Activated T-helper 1 cell treated with anti-CD3 and anti-CD28 coated beads, Interleukin-12 subunit alpha, Interleukin-12 subunit beta, Interleukin-2, Interleukin-4 antibody, amounts not matched to agents 30 ng/mL and 10 ng/mL and 1 ng/mL, durations not matched to agents 14 hours and 24 hours and 36 hours (primary cell): Measurements from ENCODE around the gene PSMB9. TPM values are rescaled to one million over a fixed set of nuclear protein-coding genes. Genes with fewer than 3 reads are reported as not detected.
"Not testable (repeated sequence)": the region's sequence is repeated elsewhere in the genome, so short reads cannot be mapped to it uniquely, and the experiment has no call there.

Experiments
- DNase-seq: peaks from one replicate; pipeline ENCODE4 v3.0.0; 2021; ENCODE audit warnings: low spot score
- H3K27ac Mint-ChIP-seq: one replicate; pipeline ENCODE4 v1.8.0; 2021; ENCODE audit warnings: mild to moderate bottlenecking, mixed read lengths
- H3K27me3 Mint-ChIP-seq: one replicate; pipeline ENCODE4 v1.8.0; 2022; ENCODE audit warnings: mild to moderate bottlenecking, moderate library complexity, mixed read lengths; ENCODE audit not compliant: insufficient read depth
- H3K36me3 Mint-ChIP-seq: one replicate; pipeline ENCODE4 v1.8.0; 2021; ENCODE audit warnings: low read depth, mixed read lengths
- H3K4me1 Mint-ChIP-seq: one replicate; pipeline ENCODE4 v1.8.0; 2021; ENCODE audit warnings: low read depth, mixed read lengths
- H3K4me3 Mint-ChIP-seq: one replicate; pipeline ENCODE4 v1.8.0; 2021; ENCODE audit warnings: mild to moderate bottlenecking, moderate library complexity, mixed read lengths
- H3K9me3 Mint-ChIP-seq: one replicate; pipeline ENCODE4 v1.8.0; 2021; ENCODE audit warnings: mixed read lengths
- intact Hi-C: fragments of 100-400 bp; cut with micrococcal nuclease; formaldehyde crosslinking; loops from one replicate; pipeline ENCODE4 v1.15.1; 2024
- total RNA-seq: library from RNA; stranded (reverse); gene quantifications from 2 replicates; pipeline ENCODE4 v1.2.3, GENCODE V29; 2022

Gene PSMB9
- total RNA-seq, 1 donor from 2014 or later = 253 TPM

GRCh38 chr6:32854376-32855178, 585 bp downstream of the PSMB9 start:
- peak overlapping the region; percentile 99 for H3K27ac Mint-ChIP-seq
- H3K9me3 Mint-ChIP-seq = no peaks in the 10 kb centered on the region
- H3K4me1 Mint-ChIP-seq = peaks cover 74% of the 10 kb centered on the region
- no peaks in the 10 kb centered on the region for H3K27me3 Mint-ChIP-seq
- peaks cover 80% of the 10 kb centered on the region for H3K36me3 Mint-ChIP-seq
- intact Hi-C loops = loop anchor here (1.0 to 10.0 kb wide), 8 partner anchors 14 to 1282 kb away; partner anchors contain the start of genes AGPAT1, HLA-DQB1, HSPA1A and HSPA1L
- peak overlapping the region; percentile 98 for H3K4me3 Mint-ChIP-seq
- DNase-seq = peak; percentile 67

GRCh38 chr6:32855467-32856174, 1.6 kb downstream of the PSMB9 start:
- H3K9me3 Mint-ChIP-seq = no peaks in the 10 kb centered on the region
- intact Hi-C loops = loop anchor here (10.0 kb wide), 1 partner anchor 1041 kb away; the partner anchor contains the start of genes HSPA1A and HSPA1L

GRCh38 chr6:32857156-32857891, 3.3 kb downstream of the PSMB9 start:
- H3K36me3 Mint-ChIP-seq = peaks cover 70% of the 10 kb centered on the region
- DNase-seq = no peak
- H3K4me3 Mint-ChIP-seq = peak overlapping the region; percentile 40
- no peaks in the 10 kb centered on the region for H3K9me3 Mint-ChIP-seq
- no peaks in the 10 kb centered on the region for H3K27me3 Mint-ChIP-seq
- peak overlapping the region; percentile 31 for H3K27ac Mint-ChIP-seq
- intact Hi-C loops = loop anchor here (10.0 kb wide), 1 partner anchor 1043 kb away; the partner anchor contains the start of genes HSPA1A and HSPA1L
- peaks cover 58% of the 10 kb centered on the region for H3K4me1 Mint-ChIP-seq

More at GRCh38 chr6:32855467-32856174, 1.6 kb downstream of the PSMB9 start:
- Mint-ChIP-seq H3K27me3 (no peaks in the 10 kb centered on the region), H3K27ac (peak overlapping the region; percentile 99), H3K36me3 (peaks cover 75% of the 10 kb centered on the region), H3K4me3 (peak overlapping the region; percentile 98), H3K4me1 (peaks cover 70% of the 10 kb centered on the region)
- DNase-seq = no peak

- Mint-ChIP-seq H3K36me3 (peaks cover 68% of the 10 kb centered on the region), H3K4me3 (no peak overlapping the region), H3K27me3 (no peaks in the 10 kb centered on the region), H3K4me1 (peaks cover 57% of the 10 kb centered on the region), H3K9me3 (no peaks in the 10 kb centered on the region), H3K27ac (peak overlapping the region; percentile 53)
- intact Hi-C loops = loop anchor here (10.0 kb wide), 1 partner anchor 1043 kb away; the partner anchor contains the start of genes HSPA1A and HSPA1L
- DNase-seq = no peak
Measured at GRCh38 chr6:32858194-32858593, 4.2 kb downstream of the PSMB9 start.

GRCh38 chr6:32860674-32861073, 6.7 kb downstream of the PSMB9 start:
- peaks cover 64% of the 10 kb centered on the region for H3K36me3 Mint-ChIP-seq
- H3K27me3 Mint-ChIP-seq = no peaks in the 10 kb centered on the region
- DNase-seq = no peak
- peaks cover 55% of the 10 kb centered on the region for H3K4me1 Mint-ChIP-seq
- no peak overlapping the region for H3K4me3 Mint-ChIP-seq
- H3K9me3 Mint-ChIP-seq = no peaks in the 10 kb centered on the region
- intact Hi-C loops = no loop called here
- H3K27ac Mint-ChIP-seq = peak overlapping the region; percentile 19

- intact Hi-C loops = no loop called here
- H3K4me1 Mint-ChIP-seq = peaks cover 58% of the 10 kb centered on the region
- no peak for DNase-seq
- peaks cover 48% of the 10 kb centered on the region for H3K36me3 Mint-ChIP-seq
- H3K27me3 Mint-ChIP-seq = no peaks in the 10 kb centered on the region
- H3K27ac Mint-ChIP-seq = no peak overlapping the region
- no peak overlapping the region for H3K4me3 Mint-ChIP-seq
- no peaks in the 10 kb centered on the region for H3K9me3 Mint-ChIP-seq
Measured at GRCh38 chr6:32862725-32863124, 8.7 kb downstream of the PSMB9 start.

DNA sequence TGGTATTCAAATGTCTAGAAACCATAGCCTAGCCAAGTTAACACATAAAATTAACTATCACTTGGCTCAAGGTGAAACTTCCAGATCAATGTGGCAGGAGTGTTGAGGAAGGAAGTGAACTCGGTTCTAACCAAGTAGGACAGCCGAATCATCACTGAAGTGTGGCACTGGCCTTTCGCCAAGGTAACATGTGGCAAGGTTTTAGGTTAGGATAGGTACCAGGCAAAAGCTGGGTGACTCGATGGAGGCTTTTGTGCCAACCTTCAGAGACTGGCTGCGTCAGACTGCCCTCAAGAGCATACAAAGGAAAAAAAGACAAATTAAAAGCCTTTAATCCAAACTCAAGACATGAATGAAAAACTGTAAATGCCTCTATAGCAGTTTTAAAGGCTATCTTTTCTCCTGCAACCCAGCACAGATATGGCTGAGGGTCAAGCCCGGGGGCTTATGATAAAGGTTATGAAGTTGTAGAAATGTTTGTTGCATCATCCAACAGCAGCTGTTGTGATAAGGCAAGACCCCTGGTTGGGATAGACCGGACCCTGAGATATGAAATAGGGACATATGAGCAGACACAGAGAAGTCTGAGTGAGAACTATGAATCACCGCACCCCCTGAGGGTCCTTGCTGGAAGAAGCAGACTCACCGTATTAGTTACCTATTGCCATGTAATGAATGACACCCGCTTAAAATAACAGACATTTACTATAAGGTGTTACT, 11.9 kb downstream of the PSMB9 start:
- Mint-ChIP-seq H3K9me3 (no peaks in the 10 kb centered on the region), H3K4me3 (no peak overlapping the region), H3K36me3 (peaks cover 22% of the 10 kb centered on the region), H3K27me3 (peaks cover 1% of the 10 kb centered on the region), H3K27ac (peak overlapping the region; percentile 61), H3K4me1 (peaks cover 38% of the 10 kb centered on the region)
- intact Hi-C loops = no loop called here
- DNase-seq = no peak

DNA sequence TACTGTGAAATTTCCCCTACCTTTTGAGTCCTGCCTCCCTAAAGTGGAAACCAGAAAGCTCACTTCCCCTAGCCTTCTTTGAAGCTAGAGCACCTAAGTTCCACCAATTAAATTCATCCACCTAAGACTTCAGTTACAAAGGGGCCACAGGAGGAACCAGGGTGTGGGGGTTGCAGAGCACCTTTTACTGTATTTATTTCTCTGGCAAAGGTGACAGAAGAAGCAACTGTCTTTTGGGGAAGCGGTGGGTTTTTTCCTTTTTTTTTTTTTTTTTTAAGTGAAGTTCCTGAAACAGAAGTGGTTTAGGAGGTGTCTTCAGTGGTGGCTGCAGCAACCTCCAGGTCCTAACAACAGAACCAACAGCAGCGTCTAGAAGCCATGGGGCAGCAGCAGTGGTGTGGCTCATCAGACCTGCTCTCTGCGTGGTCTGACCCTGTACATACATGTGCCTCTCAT, 13.1 kb downstream of the PSMB9 start:
- Mint-ChIP-seq H3K4me3 (peak overlapping the region; percentile 30), H3K27ac (peak overlapping the region; percentile 85), H3K27me3 (peaks cover 1% of the 10 kb centered on the region), H3K4me1 (peaks cover 36% of the 10 kb centered on the region), H3K36me3 (peaks cover 14% of the 10 kb centered on the region), H3K9me3 (no peaks in the 10 kb centered on the region)
- DNase-seq = no peak
- intact Hi-C loops = no loop called here

GRCh38 chr6:32867554-32868256, 13.7 kb downstream of the PSMB9 start:
- intact Hi-C loops = loop anchor here (1.0 kb wide), 6 partner anchors 13 to 454 kb away; partner anchors contain the start of genes PSMB8, PSMB9 and TAP2
- H3K27me3 Mint-ChIP-seq = peaks cover 1% of the 10 kb centered on the region
- peak overlapping the region; percentile 30 for H3K4me3 Mint-ChIP-seq
- H3K9me3 Mint-ChIP-seq = no peaks in the 10 kb centered on the region
- H3K27ac Mint-ChIP-seq = peak overlapping the region; percentile 85
- no peak for DNase-seq
- peaks cover 14% of the 10 kb centered on the region for H3K36me3 Mint-ChIP-seq
- H3K4me1 Mint-ChIP-seq = peaks cover 36% of the 10 kb centered on the region

DNA sequence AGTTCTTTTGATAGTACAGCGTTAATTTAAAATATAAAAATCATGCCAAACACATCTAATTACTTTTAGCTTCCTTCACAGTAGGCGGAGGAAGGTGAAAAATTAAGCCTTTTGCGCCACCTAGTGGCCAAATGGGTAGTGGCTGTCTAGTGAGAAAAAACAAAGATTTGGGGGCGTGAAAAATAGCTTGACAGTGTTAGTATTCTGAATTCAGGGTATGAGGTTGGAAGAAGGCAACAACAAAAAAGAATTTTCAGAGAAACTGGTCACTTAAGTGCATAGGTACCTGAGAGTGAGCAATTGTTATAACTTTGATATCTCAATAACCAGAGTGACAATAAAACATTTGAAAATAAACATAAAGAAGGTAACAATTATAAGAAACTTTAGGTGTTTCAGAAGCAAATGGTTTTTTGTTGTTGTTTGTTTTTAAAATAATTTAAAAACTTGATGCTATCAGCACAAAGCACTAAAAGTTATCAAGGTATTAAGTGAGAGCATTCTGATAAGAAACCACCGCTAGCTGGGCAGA, 14.3 kb downstream of the PSMB9 start:
- H3K27ac Mint-ChIP-seq = no peak overlapping the region
- peaks cover 1% of the 10 kb centered on the region for H3K27me3 Mint-ChIP-seq
- peak; percentile 75 for DNase-seq
- peaks cover 9% of the 10 kb centered on the region for H3K36me3 Mint-ChIP-seq
- H3K4me1 Mint-ChIP-seq = peaks cover 36% of the 10 kb centered on the region
- intact Hi-C loops = loop anchor here (1.0 kb wide), 6 partner anchors 14 to 455 kb away; partner anchors contain the start of genes PSMB8, PSMB9 and TAP2
- no peak overlapping the region for H3K4me3 Mint-ChIP-seq
- H3K9me3 Mint-ChIP-seq = no peaks in the 10 kb centered on the region

DNA sequence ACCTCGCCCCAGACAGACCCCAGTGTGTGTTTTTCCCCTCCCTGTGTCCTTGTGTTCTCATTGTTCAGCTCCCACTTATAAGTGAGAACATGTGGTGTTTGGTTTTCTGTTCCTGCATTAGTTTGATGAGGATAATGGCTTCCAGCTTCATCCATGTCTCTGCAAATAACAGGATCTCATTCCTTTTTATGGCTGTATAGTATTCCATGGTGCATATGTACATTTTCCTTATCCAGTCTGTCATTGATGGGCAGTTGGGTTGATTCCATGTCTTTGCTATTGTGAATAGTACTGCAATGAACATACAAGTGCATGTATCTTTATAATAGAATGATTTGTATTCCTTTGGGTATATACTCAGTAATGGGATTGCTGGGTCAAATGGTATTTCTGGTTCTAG, 20.0 kb downstream of the PSMB9 start:
- H3K36me3 Mint-ChIP-seq, DNase-seq, H3K4me3 Mint-ChIP-seq, intact Hi-C loops, H3K27ac Mint-ChIP-seq, H3K4me1 Mint-ChIP-seq, H3K27me3 Mint-ChIP-seq, H3K9me3 Mint-ChIP-seq: not testable (repeated sequence)
